ENCODE measurements around the gene IYD. TPM values are rescaled to one million over a fixed set of nuclear protein-coding genes. Genes with fewer than 3 reads are reported as not detected.

The IYD gene
- total RNA-seq, 1 experiment from 2014 or later: not detected

DNA sequence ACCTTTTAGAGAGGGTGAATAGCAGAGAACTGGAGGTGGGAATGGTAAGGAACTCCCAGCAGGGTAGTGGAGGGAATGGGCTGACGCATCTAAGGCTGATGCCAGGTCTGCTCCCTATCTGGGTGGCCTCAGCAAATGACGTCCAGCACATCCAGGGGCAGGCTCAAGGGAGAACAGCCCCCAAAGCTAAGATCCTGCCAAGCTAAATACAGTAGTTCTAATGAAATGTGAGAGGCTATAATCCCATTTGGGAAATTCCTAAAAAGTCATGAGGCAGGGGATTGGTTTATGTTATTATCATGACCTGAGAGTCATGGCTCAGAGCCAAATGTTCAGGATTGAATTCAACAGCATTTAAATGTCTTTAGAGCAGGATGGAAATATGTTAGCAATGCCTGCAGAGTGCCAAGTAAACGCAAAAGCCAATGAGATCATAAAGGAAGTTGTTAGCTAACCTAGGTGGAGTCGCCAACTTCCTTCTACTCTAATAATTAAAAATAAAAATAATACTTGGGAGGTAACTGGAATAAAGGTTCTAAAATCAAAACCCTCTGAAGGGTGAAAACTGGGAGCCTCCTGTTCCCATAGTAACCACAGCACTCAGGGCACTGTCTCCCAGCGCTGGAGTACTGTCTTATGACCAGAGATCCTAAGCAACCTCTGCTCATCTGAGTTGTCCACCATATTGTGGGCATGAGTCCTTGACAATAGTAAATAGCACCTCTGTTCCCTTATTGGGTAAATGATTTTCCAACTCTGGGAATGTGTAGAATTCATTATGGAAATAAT, 34.8 kb downstream of the IYD start:
- no peak for DNase-seq
- Histone ChIP-seq H3K27me3 (ENCODE audit: control insufficient read depth, insufficient read depth, low read length) (no peaks in the 10 kb centered on the region), H3K36me3 (replicated peaks; ENCODE audit: control insufficient read depth, insufficient read depth, low read length) (no peaks in the 10 kb centered on the region), H3K4me3 (ENCODE audit: insufficient read depth, low read depth, low read length) (no peak overlapping the region)

DNA sequence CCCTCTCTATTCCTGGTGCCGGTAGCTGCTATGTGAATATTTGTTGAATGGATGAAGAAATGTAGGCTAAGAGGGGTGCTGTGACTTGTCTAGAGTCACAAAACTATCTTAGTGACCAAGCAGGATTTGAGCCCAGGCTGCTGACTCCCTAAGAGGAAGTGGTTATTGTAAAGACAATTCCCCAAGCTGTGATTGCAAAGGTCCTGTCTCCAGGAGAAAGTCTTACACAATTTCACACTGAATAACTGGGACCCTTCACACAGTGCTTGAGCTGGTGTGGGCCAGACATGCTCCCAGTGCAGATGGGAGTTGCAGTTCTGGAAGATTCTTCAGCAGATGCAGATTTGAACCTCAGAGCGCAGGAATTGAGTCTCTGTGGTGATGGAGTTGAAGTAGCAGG, 38.1 kb downstream of the IYD start:
- DNase-seq: no peak
- Histone ChIP-seq H3K36me3 (replicated peaks; ENCODE audit: control insufficient read depth, insufficient read depth, low read length) (no peaks in the 10 kb centered on the region), H3K27me3 (ENCODE audit: control insufficient read depth, insufficient read depth, low read length) (no peaks in the 10 kb centered on the region), H3K4me3 (ENCODE audit: insufficient read depth, low read depth, low read length) (no peak overlapping the region)

- no peak for DNase-seq
- Histone ChIP-seq H3K27me3 (ENCODE audit: control insufficient read depth, insufficient read depth, low read length) (no peaks in the 10 kb centered on the region), H3K4me3 (ENCODE audit: insufficient read depth, low read depth, low read length) (no peak overlapping the region), H3K36me3 (replicated peaks; ENCODE audit: control insufficient read depth, insufficient read depth, low read length) (no peaks in the 10 kb centered on the region)
These were observed 40.0 kb downstream of the IYD start for GRCh38 chr6:150408842-150409241.

DNA sequence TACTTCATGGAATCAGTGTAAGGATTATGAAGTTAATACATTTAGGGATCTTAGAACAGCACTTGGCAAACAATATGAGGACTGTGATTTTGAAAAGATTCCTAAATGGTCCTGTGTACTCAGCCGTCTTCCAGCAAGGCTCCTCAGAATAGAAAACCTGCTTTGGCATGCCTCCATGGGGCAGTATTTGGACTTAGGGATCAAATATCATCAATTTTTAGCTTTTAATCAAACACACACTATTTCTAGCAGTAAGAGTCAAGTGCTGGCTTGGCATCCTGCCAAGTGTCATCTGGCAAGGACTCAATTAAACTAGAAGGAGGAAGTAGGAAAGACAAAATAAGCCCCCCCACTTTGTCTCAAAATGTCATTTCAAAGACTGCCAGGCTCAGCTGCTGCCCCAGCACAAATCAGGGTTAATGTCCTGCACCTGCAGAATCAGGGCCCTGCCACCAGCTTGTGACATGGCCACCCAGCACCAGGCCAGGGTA, 40.8 kb downstream of the IYD start:
- H3K36me3 ChIP-seq (replicated peaks; ENCODE audit: control insufficient read depth, insufficient read depth, low read length): no peaks in the 10 kb centered on the region
- H3K4me3 ChIP-seq (ENCODE audit: insufficient read depth, low read depth, low read length): no peak overlapping the region
- DNase-seq: no peak
- no peaks in the 10 kb centered on the region for H3K27me3 ChIP-seq (ENCODE audit: control insufficient read depth, insufficient read depth, low read length)

GRCh38 chr6:150410399-150410798, 41.6 kb downstream of the IYD start:
- DNase-seq: no peak
- Histone ChIP-seq H3K27me3 (ENCODE audit: control insufficient read depth, insufficient read depth, low read length) (no peaks in the 10 kb centered on the region), H3K4me3 (ENCODE audit: insufficient read depth, low read depth, low read length) (no peak overlapping the region), H3K36me3 (replicated peaks; ENCODE audit: control insufficient read depth, insufficient read depth, low read length) (no peaks in the 10 kb centered on the region)

- H3K4me3 ChIP-seq (ENCODE audit: insufficient read depth, low read depth, low read length): no peak overlapping the region
- no peak for DNase-seq
- no peaks in the 10 kb centered on the region for H3K27me3 ChIP-seq (ENCODE audit: control insufficient read depth, insufficient read depth, low read length)
- no peaks in the 10 kb centered on the region for H3K36me3 ChIP-seq (replicated peaks; ENCODE audit: control insufficient read depth, insufficient read depth, low read length)
These were observed 42.1 kb downstream of the IYD start for GRCh38 chr6:150410906-150411305.

DNA sequence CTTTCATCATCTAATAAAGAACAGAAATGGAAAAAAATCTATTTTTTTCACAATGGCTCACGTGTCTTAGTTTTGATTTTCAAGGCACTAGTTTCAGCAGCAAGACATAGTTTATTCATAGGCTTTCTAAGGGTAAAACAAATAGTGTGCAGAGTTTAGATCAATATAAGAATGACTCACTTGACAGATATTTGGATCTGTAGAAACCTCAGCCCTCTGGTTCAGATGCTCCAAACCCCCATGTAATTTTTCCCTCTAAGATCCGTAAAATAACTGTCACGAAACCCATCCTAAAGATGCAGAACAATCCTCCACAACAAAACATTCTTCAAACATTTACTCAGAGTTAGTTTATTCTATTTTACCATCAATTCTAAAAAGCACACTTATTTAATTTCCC, 43.4 kb downstream of the IYD start:
- Histone ChIP-seq H3K4me3 (ENCODE audit: insufficient read depth, low read depth, low read length) (no peak overlapping the region), H3K27me3 (ENCODE audit: control insufficient read depth, insufficient read depth, low read length) (no peaks in the 10 kb centered on the region), H3K36me3 (replicated peaks; ENCODE audit: control insufficient read depth, insufficient read depth, low read length) (no peaks in the 10 kb centered on the region)
- DNase-seq: no peak

DNA sequence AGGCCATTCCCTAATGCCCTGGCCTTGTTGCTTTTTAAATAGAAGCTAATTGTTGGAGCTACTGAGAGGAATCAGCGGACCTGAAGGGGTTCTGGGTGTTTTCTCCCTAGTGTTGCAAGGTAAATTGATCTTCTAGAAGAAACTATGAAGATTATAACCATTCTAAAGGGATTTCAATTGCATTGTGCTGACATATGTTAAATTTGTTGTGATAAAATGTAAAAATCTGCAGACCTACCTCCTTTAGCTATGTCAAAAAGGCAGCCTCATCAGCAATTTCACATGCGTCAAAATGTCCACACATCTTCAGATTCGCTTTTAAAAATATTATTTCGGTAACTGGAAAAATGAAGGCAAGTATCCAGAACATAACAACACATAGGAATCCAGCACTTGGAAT, 44.4 kb downstream of the IYD start:
- Histone ChIP-seq H3K36me3 (replicated peaks; ENCODE audit: control insufficient read depth, insufficient read depth, low read length) (no peaks in the 10 kb centered on the region), H3K4me3 (ENCODE audit: insufficient read depth, low read depth, low read length) (no peak overlapping the region), H3K27me3 (ENCODE audit: control insufficient read depth, insufficient read depth, low read length) (no peaks in the 10 kb centered on the region)
- no peak for DNase-seq

- H3K4me3 ChIP-seq (ENCODE audit: insufficient read depth, low read depth, low read length): no peak overlapping the region
- no peaks in the 10 kb centered on the region for H3K27me3 ChIP-seq (ENCODE audit: control insufficient read depth, insufficient read depth, low read length)
- H3K36me3 ChIP-seq (replicated peaks; ENCODE audit: control insufficient read depth, insufficient read depth, low read length): no peaks in the 10 kb centered on the region
- DNase-seq: no peak
These were observed 45.0 kb downstream of the IYD start for GRCh38 chr6:150413781-150414281.

DNA sequence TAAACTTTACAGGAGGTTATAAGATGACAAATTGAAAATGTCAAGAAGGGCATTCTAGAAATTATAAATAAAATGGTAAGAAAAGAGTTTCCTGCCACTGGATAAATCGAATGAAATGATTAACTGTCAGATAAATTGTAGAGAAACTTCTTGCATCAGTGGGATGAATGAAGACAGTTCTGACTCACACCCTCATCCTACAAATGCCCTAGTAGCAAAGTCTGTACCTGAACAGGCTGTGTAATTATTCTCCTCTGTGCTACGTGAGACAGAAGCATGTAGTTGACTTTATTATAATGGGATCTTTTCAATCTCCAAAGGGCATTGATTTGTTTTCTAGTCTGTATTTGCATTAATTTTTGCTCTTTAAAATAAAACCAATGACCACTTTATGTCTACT, 47.3 kb downstream of the IYD start:
- Histone ChIP-seq H3K36me3 (replicated peaks; ENCODE audit: control insufficient read depth, insufficient read depth, low read length) (no peaks in the 10 kb centered on the region), H3K27me3 (ENCODE audit: control insufficient read depth, insufficient read depth, low read length) (no peaks in the 10 kb centered on the region), H3K4me3 (ENCODE audit: insufficient read depth, low read depth, low read length) (no peak overlapping the region)
- no peak for DNase-seq

DNA sequence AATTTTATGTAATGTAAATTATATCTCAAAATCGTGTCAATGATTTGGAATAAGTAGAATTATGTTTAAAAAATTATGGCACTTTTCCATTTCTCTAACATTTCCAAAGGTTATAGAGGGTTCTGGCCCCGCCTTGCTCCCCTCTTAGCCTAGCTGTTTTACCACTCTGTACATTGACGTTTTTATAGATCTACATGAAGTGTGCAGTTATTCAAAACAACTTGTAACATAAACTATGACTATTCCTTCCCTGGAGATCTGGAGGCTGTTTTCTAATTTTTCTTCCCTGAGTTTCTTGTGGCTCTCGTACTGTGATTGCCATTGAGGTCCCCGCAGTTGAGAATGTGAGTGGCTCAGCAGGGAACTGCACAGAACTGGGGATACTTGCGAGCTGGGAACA, 48.4 kb downstream of the IYD start:
- Histone ChIP-seq H3K36me3 (replicated peaks; ENCODE audit: control insufficient read depth, insufficient read depth, low read length) (no peaks in the 10 kb centered on the region), H3K4me3 (ENCODE audit: insufficient read depth, low read depth, low read length) (no peak overlapping the region)
- DNase-seq: no peak

DNA sequence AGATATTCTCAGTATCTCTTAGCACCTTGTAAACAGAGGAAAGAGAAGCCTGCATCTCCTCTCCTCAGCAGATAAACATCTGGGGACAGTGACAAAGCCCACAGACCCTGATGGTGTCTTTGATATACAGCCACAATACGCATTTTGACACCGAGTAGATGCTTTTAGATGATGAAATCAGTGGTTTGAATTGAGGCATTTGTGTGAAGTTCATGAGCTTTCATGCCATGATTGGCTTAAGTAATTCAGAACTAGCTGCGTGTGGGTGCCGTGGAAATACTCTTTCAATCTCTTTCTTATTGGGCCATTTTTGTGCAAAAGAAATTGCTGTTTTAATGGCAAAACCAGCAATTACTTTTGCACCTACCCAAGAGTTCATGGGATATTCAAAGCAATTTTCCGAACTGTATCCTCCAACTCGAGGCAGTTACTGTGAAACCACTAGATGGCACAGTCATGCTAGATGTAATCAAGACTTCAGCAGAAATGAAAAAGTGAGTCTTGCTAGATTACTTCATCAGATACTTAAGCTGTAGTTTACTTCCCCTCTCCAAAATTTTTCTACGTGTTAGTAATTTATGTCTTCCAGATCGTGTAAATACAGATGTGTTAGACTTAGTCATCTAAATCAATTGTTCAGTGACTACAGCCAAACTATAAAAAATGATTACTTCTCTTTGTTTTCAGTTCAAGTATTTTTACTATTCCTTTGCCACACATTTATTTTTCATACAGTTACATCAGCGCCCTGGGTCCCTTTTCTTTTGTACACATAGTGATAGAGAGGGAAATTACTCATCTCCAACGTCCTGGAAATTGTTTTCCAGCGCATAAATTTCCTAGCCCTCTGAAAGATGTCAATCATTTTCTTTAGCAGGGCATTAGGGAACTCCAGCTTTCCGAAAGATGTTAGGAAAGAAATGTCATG, 49.4 kb downstream of the IYD start:
- Histone ChIP-seq H3K36me3 (replicated peaks; ENCODE audit: control insufficient read depth, insufficient read depth, low read length) (no peaks in the 10 kb centered on the region), H3K27me3 (ENCODE audit: control insufficient read depth, insufficient read depth, low read length) (no peaks in the 10 kb centered on the region), H3K4me3 (ENCODE audit: insufficient read depth, low read depth, low read length) (no peak overlapping the region)
- DNase-seq: peak; percentile 79

More for the DNA sequence above, 48.4 kb downstream of the IYD start:
- H3K27me3 ChIP-seq (ENCODE audit: control insufficient read depth, insufficient read depth, low read length): no peaks in the 10 kb centered on the region

DNA sequence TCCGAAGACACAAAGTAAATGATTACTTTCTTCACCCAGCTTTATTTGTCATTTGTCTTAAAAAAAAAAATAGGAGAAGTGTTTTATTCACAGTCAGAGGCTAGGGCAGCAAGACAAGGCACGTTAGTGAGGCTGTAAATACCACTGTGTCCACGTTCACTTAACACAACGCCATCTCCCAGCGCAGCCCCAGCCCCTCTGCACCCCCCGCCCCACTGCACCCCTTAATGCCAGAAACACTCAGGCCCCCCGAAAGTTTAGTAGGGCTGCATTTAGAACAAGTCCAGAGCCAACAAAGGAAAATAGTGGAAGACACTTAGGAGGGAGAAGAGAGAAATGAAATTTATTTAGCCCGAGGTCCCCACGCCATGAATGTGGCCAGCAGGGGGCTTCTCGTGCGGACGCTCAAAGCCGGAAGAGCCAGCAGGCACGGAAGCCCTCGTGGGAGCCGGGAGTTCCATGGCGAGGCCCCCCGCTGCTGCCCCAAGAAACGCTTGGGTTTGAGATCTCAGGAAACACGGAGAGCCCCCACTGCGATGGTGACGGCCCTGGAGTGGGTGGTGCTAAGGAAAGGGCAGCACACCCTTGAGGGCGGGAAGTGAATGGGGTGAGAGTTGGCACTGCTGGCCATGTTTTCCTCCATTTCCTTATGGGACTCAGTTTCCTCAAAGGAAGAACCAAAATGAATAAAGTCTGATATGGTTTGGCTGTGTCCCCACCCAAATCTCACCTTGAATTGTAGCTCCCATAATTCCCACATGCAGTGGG, 50.2 kb downstream of the IYD start:
- Histone ChIP-seq H3K36me3 (replicated peaks; ENCODE audit: control insufficient read depth, insufficient read depth, low read length) (no peaks in the 10 kb centered on the region), H3K4me3 (ENCODE audit: insufficient read depth, low read depth, low read length) (no peak overlapping the region), H3K27me3 (ENCODE audit: control insufficient read depth, insufficient read depth, low read length) (no peaks in the 10 kb centered on the region)
- DNase-seq: peak; percentile 84

DNA sequence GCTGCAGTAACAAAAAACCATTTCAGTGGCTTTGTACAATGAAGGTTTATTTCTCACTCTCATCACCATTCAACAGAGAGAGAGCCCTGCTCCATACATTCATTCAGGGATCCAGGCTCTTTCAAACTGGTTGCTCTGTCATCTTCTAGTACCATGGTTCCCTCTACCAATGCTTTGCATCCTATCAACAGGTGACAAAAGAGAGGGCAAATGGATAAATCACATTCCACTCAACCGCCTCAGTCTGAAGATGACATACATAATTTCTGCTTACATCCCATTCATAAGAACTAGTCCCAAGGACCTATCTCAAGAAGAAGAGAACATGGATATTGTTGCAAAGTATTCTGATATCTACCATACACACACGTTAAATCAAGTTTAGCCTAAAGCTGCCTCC, 51.6 kb downstream of the IYD start:
- Histone ChIP-seq H3K36me3 (replicated peaks; ENCODE audit: control insufficient read depth, insufficient read depth, low read length) (no peaks in the 10 kb centered on the region), H3K27me3 (ENCODE audit: control insufficient read depth, insufficient read depth, low read length) (no peaks in the 10 kb centered on the region), H3K4me3 (ENCODE audit: insufficient read depth, low read depth, low read length) (no peak overlapping the region)
- DNase-seq: no peak
